SKM-1 (cell line): ENCODE results near the gene ANKRD13A.
A peak's percentile ranks its signal among the peaks of the same experiment; 100 is the strongest.

ENCODE experiments used
- DNase-seq: peaks from one replicate; lab custom pipeline; 2025; ENCODE audit not compliant: unreplicated experiment; lab: John Stamatoyannopoulos, UW

Gene ANKRD13A

GRCh38 chr12:109998904-109999648, at the start of gene ANKRD13A:
Gene ANKRD13A (plus strand): TSS chr12:109999430. CDS start chr12:109999689, 259 bp downstream.
- DNase-seq = peak; percentile 57

GRCh38 chr12:109950625-109951024, 48.6 kb upstream of the ANKRD13A start:
- no peak for DNase-seq

GRCh38 chr12:109951136-109951535, 48.1 kb upstream of the ANKRD13A start:
- no peak for DNase-seq

GRCh38 chr12:109951751-109952150, 47.5 kb upstream of the ANKRD13A start:
- no peak for DNase-seq

GRCh38 chr12:109952160-109952858, 46.9 kb upstream of the ANKRD13A start:
- no peak for DNase-seq

- DNase-seq = no peak
Measured at GRCh38 chr12:109952873-109953272, 46.4 kb upstream of the ANKRD13A start.

- DNase-seq = no peak
Measured at GRCh38 chr12:109953656-109954055, 45.6 kb upstream of the ANKRD13A start.

GRCh38 chr12:109958374-109958773, 40.9 kb upstream of the ANKRD13A start:
- DNase-seq = no peak

GRCh38 chr12:109959411-109960093, 39.7 kb upstream of the ANKRD13A start:
- no peak for DNase-seq

- DNase-seq = no peak
Measured at GRCh38 chr12:109961201-109961600, 38.0 kb upstream of the ANKRD13A start.

GRCh38 chr12:109961612-109962011, 37.6 kb upstream of the ANKRD13A start:
- DNase-seq = no peak

GRCh38 chr12:109962398-109962797, 36.8 kb upstream of the ANKRD13A start:
- DNase-seq = no peak

GRCh38 chr12:109963330-109963729, 35.9 kb upstream of the ANKRD13A start:
- DNase-seq = no peak

- no peak for DNase-seq
Measured at GRCh38 chr12:109963743-109964429, 35.3 kb upstream of the ANKRD13A start.

- no peak for DNase-seq
Measured at GRCh38 chr12:109966546-109966945, 32.7 kb upstream of the ANKRD13A start.

- no peak for DNase-seq
Measured at GRCh38 chr12:109967383-109968031, 31.7 kb upstream of the ANKRD13A start.

- no peak for DNase-seq
Measured at GRCh38 chr12:109968032-109968420, 31.2 kb upstream of the ANKRD13A start.

- no peak for DNase-seq
Measured at GRCh38 chr12:109968801-109969200, 30.4 kb upstream of the ANKRD13A start.

- DNase-seq = no peak
Measured at GRCh38 chr12:109972821-109973220, 26.4 kb upstream of the ANKRD13A start.

- no peak for DNase-seq
Measured at GRCh38 chr12:109981311-109981710, 17.9 kb upstream of the ANKRD13A start.

- DNase-seq = no peak
Measured at GRCh38 chr12:109982210-109982609, 17.0 kb upstream of the ANKRD13A start.
